ENCODE measurements around the gene DDX1.
A peak's percentile ranks its signal among the peaks of the same experiment; 100 is the strongest.

Gene DDX1

GRCh38 chr2:15630978-15631719, 39.5 kb downstream of the DDX1 start:
- FAIRE-seq, result no peak

GRCh38 chr2:15631883-15632282, 40.2 kb downstream of the DDX1 start:
- FAIRE-seq, result no peak

- no peak for FAIRE-seq
These were observed 41.6 kb downstream of the DDX1 start for GRCh38 chr2:15633043-15633970.

- FAIRE-seq, result no peak
These were observed 42.3 kb downstream of the DDX1 start for GRCh38 chr2:15633971-15634346.

GRCh38 chr2:15634846-15635490, 43.3 kb downstream of the DDX1 start:
- FAIRE-seq, result no peak

- peak; percentile 79 for FAIRE-seq
These were observed 45.5 kb downstream of the DDX1 start for GRCh38 chr2:15636972-15637785.

GRCh38 chr2:15638720-15639119, 47.1 kb downstream of the DDX1 start:
- FAIRE-seq, result no peak

GRCh38 chr2:15639323-15640251, 47.9 kb downstream of the DDX1 start:
- FAIRE-seq, result no peak

GRCh38 chr2:15640261-15640711, 48.6 kb downstream of the DDX1 start:
- FAIRE-seq, result no peak

- no peak for FAIRE-seq
These were observed 49.1 kb downstream of the DDX1 start for GRCh38 chr2:15640784-15641183.

- no peak for FAIRE-seq
These were observed 49.9 kb downstream of the DDX1 start for GRCh38 chr2:15641530-15641982.

- no peak for FAIRE-seq
These were observed 50.5 kb downstream of the DDX1 start for GRCh38 chr2:15642011-15642814.

GRCh38 chr2:15642815-15643500, 51.3 kb downstream of the DDX1 start:
- no peak for FAIRE-seq

- FAIRE-seq, result no peak
These were observed 52.3 kb downstream of the DDX1 start for GRCh38 chr2:15643791-15644585.

- FAIRE-seq, result no peak
These were observed 53.6 kb downstream of the DDX1 start for GRCh38 chr2:15645300-15645699.

- no peak for FAIRE-seq
These were observed 54.2 kb downstream of the DDX1 start for GRCh38 chr2:15645720-15646385.

- FAIRE-seq, result no peak
These were observed 55.0 kb downstream of the DDX1 start for GRCh38 chr2:15646661-15647060.
